Measurements from ENCODE around the gene PTX3. TPM values are rescaled to one million over a fixed set of nuclear protein-coding genes. Genes with fewer than 3 reads are reported as not detected.

Gene PTX3
- total RNA-seq, 1 donor from 2014 or later: 44.1 TPM

DNA sequence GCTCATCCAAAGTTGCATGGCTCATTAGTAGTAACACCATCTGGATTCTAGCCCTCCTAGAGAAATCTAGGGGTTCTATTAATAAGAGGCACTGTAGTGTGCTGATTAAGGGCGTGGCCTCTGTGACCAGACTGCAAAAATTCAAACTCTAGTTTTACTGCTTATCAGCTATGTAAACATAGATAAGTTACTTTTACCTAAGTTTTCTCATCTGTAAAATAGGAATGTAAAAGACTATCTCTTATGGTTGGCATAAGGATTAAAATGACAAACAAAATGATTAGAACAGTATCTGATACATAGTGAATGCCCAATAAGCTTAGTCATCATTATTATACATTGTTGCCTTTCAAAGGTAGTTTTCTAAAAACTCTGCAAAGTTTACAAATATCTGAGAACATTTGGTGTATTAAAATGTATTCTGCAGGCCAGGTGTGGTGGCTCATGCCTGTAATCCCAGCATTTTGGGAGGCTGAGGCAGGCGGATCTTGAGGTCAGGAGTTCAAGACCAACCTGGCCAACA is 4.5 kb downstream of the PTX3 start:
- no peak overlapping the region for H3K4me3 Mint-ChIP-seq
- no peaks in the 10 kb centered on the region for H3K9me3 Mint-ChIP-seq
- peaks cover 38% of the 10 kb centered on the region for H3K4me1 Mint-ChIP-seq
- H3K27ac Mint-ChIP-seq: no peak overlapping the region
- no peaks in the 10 kb centered on the region for H3K36me3 Mint-ChIP-seq
- H3K27me3 Mint-ChIP-seq (ENCODE audit: low read depth): peaks cover 36% of the 10 kb centered on the region
- no peak for DNase-seq (ENCODE audit: low spot score in 2 of 2, unreplicated experiment in 2 of 2)
- TF ChIP-seq, protein P1, sequence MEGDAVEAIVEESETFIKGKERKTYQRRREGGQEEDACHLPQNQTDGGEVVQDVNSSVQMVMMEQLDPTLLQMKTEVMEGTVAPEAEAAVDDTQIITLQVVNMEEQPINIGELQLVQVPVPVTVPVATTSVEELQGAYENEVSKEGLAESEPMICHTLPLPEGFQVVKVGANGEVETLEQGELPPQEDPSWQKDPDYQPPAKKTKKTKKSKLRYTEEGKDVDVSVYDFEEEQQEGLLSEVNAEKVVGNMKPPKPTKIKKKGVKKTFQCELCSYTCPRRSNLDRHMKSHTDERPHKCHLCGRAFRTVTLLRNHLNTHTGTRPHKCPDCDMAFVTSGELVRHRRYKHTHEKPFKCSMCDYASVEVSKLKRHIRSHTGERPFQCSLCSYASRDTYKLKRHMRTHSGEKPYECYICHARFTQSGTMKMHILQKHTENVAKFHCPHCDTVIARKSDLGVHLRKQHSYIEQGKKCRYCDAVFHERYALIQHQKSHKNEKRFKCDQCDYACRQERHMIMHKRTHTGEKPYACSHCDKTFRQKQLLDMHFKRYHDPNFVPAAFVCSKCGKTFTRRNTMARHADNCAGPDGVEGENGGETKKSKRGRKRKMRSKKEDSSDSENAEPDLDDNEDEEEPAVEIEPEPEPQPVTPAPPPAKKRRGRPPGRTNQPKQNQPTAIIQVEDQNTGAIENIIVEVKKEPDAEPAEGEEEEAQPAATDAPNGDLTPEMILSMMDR (IDR thresholded peaks at IDR 0.05; ENCODE audit: unreplicated experiment): no peak

DNA sequence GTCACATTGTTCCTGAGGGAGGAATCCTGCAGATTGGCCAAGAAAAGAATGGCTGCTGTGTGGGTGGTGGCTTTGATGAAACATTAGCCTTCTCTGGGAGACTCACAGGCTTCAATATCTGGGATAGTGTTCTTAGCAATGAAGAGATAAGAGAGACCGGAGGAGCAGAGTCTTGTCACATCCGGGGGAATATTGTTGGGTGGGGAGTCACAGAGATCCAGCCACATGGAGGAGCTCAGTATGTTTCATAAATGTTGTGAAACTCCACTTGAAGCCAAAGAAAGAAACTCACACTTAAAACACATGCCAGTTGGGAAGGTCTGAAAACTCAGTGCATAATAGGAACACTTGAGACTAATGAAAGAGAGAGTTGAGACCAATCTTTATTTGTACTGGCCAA is 6.1 kb downstream of the PTX3 start:
- TF ChIP-seq, protein P1 (IDR thresholded peaks at IDR 0.05; ENCODE audit: unreplicated experiment): no peak
- Mint-ChIP-seq H3K9me3 (no peaks in the 10 kb centered on the region), H3K27ac (peak overlapping the region; percentile 2), H3K36me3 (no peaks in the 10 kb centered on the region), H3K4me3 (no peak overlapping the region), H3K4me1 (peaks cover 30% of the 10 kb centered on the region), H3K27me3 (ENCODE audit: low read depth) (peaks cover 25% of the 10 kb centered on the region)
- DNase-seq (ENCODE audit: low spot score in 2 of 2, unreplicated experiment in 2 of 2): no peak

DNA sequence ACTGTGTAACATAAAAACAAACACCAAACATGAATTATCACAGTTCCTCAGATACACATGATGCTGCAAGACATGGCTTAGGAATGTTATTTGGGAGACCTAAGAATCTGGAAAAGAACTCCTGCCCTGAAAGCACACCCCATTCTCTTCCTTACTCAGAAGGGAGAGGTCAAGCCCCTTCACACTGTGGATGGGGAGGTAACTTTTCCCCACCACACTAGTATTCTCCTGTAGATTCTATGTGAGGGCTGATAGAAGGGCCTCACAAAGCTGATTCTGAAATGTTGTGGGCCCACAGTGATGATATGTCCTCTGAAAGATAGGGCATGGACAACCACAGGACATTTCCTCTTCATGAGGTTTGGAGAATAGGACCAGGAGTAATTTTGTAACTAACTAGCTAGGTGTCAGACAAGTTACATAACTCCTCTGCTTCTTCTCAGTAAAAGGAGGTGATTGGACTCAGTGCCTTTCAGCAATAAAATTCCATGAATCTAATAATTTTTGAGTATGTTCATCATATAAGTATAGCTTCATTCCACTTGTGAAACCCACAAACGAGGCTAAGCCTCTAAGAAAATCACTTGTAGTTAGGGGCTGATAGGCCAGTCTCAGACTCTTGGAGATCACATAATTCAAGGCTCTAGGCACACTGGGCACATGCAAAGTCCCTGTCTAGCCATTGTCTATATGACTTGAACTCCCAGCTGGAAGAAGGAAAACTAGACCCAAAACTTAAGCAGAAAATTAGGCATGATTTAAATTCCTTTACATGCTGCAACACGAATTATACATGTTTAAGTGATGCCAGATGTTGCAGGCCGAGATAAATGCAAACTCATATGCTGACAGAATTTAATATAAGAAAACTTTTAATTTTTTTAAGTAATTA is 7.5 kb downstream of the PTX3 start:
- peaks cover 11% of the 10 kb centered on the region for H3K27me3 Mint-ChIP-seq (ENCODE audit: low read depth)
- H3K27ac Mint-ChIP-seq: peak overlapping the region; percentile 64
- H3K4me3 Mint-ChIP-seq: no peak overlapping the region
- no peak for DNase-seq (ENCODE audit: low spot score in 2 of 2, unreplicated experiment in 2 of 2)
- peaks cover 21% of the 10 kb centered on the region for H3K4me1 Mint-ChIP-seq
- no peaks in the 10 kb centered on the region for H3K36me3 Mint-ChIP-seq
- H3K9me3 Mint-ChIP-seq: no peaks in the 10 kb centered on the region
- TF ChIP-seq, protein P1 (IDR thresholded peaks at IDR 0.05; ENCODE audit: unreplicated experiment): no peak

DNA sequence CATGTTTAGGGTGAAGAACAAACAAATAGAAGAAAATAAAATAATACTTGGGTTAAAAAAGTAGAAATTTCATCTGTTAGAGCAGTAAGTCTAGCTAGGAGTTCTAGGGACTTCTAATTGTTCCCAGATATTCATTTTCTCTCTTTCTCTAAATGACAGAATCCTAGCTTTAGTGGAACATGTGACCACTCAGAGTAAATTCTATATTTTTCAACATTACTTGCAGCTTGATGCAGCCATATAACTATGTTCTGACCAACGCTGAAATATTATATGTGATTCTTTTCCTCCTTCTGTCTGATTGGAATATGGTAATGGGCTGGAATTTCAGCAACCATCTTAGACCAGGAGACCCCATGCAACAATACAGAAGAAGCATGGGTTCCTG is 8.1 kb downstream of the PTX3 start:
- no peak for DNase-seq (ENCODE audit: low spot score in 2 of 2, unreplicated experiment in 2 of 2)

DNA sequence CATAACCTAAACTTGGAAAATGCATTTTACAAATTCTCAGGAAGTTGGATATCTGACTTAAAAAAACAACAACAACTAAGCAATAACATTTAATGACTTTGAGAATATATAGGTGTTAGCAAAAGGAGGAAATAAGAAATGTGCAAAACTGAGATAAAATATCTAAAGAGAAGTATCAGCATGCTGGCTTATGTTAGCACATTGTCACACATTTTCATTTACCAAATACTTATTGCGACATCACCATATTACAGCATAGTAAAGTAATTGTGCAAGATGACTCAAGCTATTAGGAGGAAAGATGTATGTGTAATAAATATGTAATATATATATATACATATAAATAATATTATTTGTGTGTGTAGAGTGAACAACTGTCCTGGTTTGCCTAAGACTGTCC is 9.2 kb downstream of the PTX3 start:
- H3K27ac Mint-ChIP-seq: no peak overlapping the region
- no peak for DNase-seq (ENCODE audit: low spot score in 2 of 2, unreplicated experiment in 2 of 2)

More for the DNA sequence above, 8.1 kb downstream of the PTX3 start:
- H3K9me3 Mint-ChIP-seq: no peaks in the 10 kb centered on the region
- TF ChIP-seq, protein P1 (IDR thresholded peaks at IDR 0.05; ENCODE audit: unreplicated experiment): no peak
- no peak overlapping the region for H3K4me3 Mint-ChIP-seq
- H3K36me3 Mint-ChIP-seq: no peaks in the 10 kb centered on the region
- H3K4me1 Mint-ChIP-seq: peaks cover 16% of the 10 kb centered on the region
- H3K27ac Mint-ChIP-seq: peak overlapping the region; percentile 81
- H3K27me3 Mint-ChIP-seq (ENCODE audit: low read depth): peaks cover 4% of the 10 kb centered on the region

More for the DNA sequence above, 9.2 kb downstream of the PTX3 start:
- H3K4me3 Mint-ChIP-seq: no peak overlapping the region
- no peaks in the 10 kb centered on the region for H3K27me3 Mint-ChIP-seq (ENCODE audit: low read depth)
- no peaks in the 10 kb centered on the region for H3K9me3 Mint-ChIP-seq
- peaks cover 15% of the 10 kb centered on the region for H3K4me1 Mint-ChIP-seq
- H3K36me3 Mint-ChIP-seq: no peaks in the 10 kb centered on the region
- TF ChIP-seq, protein P1 (IDR thresholded peaks at IDR 0.05; ENCODE audit: unreplicated experiment): no peak
